Smooth muscle cell (in vitro differentiated cells): ENCODE data around the gene GTF2IRD2. TPM values are rescaled to one million over a fixed set of nuclear protein-coding genes. Genes with fewer than 3 reads are reported as not detected.
"Not testable (repeated sequence)": the region's sequence is repeated elsewhere in the genome, so short reads cannot be mapped to it uniquely, and the experiment has no call there.

Source experiments
- DNase-seq: peaks from one replicate; lab custom pipeline; 2025; ENCODE audit not compliant: unreplicated experiment; lab: John Stamatoyannopoulos, UW
- H2AFZ ChIP-seq: fragments of 200-600 bp; sonication (generic); 2 replicates; pipeline ENCODE4 v1.6.0; 2016; ENCODE audit warnings: antibody characterized with exemption, low read depth, mild to moderate bottlenecking
- H3F3A ChIP-seq: fragments of 200-600 bp; sonication (generic); 2 replicates; pipeline ENCODE4 v1.6.0; 2017; ENCODE audit warnings: antibody characterized with exemption, low read depth
- H3K27ac ChIP-seq: fragments of 200-600 bp; sonication (generic); 2 replicates; pipeline ENCODE4 v1.5.1; 2016; ENCODE audit warnings: low read depth, mild to moderate bottlenecking
- H3K27me3 ChIP-seq: fragments of 200-600 bp; sonication (generic); 2 replicates; pipeline ENCODE4 v1.6.1; 2016; ENCODE audit warnings: low read depth, mild to moderate bottlenecking
- H3K36me3 ChIP-seq: fragments of 200-600 bp; sonication (generic); 2 replicates; pipeline ENCODE4 v1.5.1; 2016; ENCODE audit warnings: low read depth
- H3K4me1 ChIP-seq: fragments of 200-600 bp; sonication (generic); 2 replicates; pipeline ENCODE4 v1.5.1; 2016; ENCODE audit warnings: low read depth
- H3K4me2 ChIP-seq: fragments of 200-600 bp; sonication (generic); 2 replicates; pipeline ENCODE4 v1.6.0; 2016; ENCODE audit warnings: mild to moderate bottlenecking
- H3K4me3 ChIP-seq: fragments of 200-600 bp; sonication (generic); 2 replicates; pipeline ENCODE4 v1.5.1; 2016; ENCODE audit warnings: mild to moderate bottlenecking
- H3K79me2 ChIP-seq: fragments of 200-600 bp; sonication (generic); 2 replicates; pipeline ENCODE4 v1.6.0; 2016; ENCODE audit warnings: low read depth, mild to moderate bottlenecking
- H3K9ac ChIP-seq: fragments of 200-600 bp; sonication (generic); 2 replicates; pipeline ENCODE4 v1.6.0; 2016; ENCODE audit warnings: low read depth
- H3K9me3 ChIP-seq: fragments of 200-600 bp; sonication (generic); replicated peaks from 2 replicates; pipeline ENCODE4 v1.5.1; 2016; ENCODE audit warnings: low read depth
- H4K20me1 ChIP-seq: fragments of 200-600 bp; sonication (generic); 2 replicates; pipeline ENCODE4 v1.6.0; 2016; ENCODE audit warnings: low read depth
- WGBS: methylation state at CpG from one replicate; pipeline ENCODE4 v1.1.7; 2016; ENCODE audit warnings: low lambda C conversion rate; 5-methylcytosine and 5-hydroxymethylcytosine counted together
- polyA plus RNA-seq: library from polyadenylated mRNA; unstranded; fragments of >200 nt; fragmentation: Nextera tagmentation; extraction: Ambion mirVana; gene quantifications from 2 replicates; pipeline ENCODE4 v1.2.1, GENCODE V29; 2016
- total RNA-seq: library from RNA; depleted of rRNA; stranded (reverse); fragments of >200 nt; gene quantifications from 2 replicates; pipeline ENCODE4 v1.2.3, GENCODE V29; 2014

Gene GTF2IRD2
- total and polyA plus RNA-seq, 2 experiments from 2014 or later, result 4.6 to 9.2 TPM

DNA sequence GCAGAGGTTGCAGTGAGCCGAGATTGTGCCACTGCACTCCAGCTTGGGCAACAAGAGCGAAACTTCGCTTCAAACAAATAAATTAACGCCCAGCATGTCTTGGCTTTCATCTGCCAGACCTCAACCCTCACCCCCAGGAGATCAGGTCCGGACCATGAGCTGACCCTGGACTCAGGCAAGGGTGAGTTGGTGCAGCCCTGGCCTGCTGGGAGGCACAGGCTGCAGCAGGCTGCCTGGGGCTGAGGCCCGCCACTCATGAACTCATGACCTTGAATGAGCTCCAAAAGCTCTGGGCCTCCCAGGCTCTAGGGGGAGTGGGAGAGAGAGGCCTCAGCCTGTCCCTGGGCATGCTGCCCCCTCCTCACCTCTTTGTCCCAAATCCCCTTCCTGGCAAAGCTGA is 79.3 kb downstream of the GTF2IRD2 start:
- H3F3A ChIP-seq, H3K27ac ChIP-seq, DNase-seq, H3K4me1 ChIP-seq, H3K79me2 ChIP-seq, H3K9me3 ChIP-seq, H3K4me3 ChIP-seq, H2AFZ ChIP-seq, H3K4me2 ChIP-seq, H3K36me3 ChIP-seq, H4K20me1 ChIP-seq, H3K9ac ChIP-seq, H3K27me3 ChIP-seq: not testable (repeated sequence)
- WGBS, result 98% methylated on average over 6 of the region's 6 CpGs

DNA sequence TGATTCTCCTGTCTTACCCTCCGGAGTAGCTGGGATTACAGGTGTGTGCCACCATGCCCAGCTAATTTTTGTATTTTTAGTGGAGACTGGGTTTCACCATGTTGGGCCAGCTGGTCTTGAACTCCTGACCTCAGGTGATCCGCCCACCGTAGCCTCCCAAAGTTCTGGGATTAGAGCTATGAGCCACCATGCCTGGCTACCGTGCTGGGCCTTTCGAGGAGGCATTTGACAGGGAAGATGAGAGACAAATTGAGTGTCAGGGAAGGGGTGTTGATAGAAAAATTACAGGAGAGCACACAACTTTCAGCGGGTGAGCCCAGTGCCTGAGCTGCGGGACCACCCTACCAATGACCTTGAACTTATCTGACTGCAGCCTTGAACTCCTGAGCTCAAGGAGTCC is 81.3 kb downstream of the GTF2IRD2 start:
- H3K4me3 ChIP-seq, H3F3A ChIP-seq, H3K27me3 ChIP-seq, H3K4me2 ChIP-seq, DNase-seq, H3K27ac ChIP-seq, H2AFZ ChIP-seq, H4K20me1 ChIP-seq, H3K79me2 ChIP-seq, H3K4me1 ChIP-seq, H3K36me3 ChIP-seq, H3K9ac ChIP-seq, H3K9me3 ChIP-seq: not testable (repeated sequence)
- 91% methylated on average over 4 of the region's 7 CpGs for WGBS

DNA sequence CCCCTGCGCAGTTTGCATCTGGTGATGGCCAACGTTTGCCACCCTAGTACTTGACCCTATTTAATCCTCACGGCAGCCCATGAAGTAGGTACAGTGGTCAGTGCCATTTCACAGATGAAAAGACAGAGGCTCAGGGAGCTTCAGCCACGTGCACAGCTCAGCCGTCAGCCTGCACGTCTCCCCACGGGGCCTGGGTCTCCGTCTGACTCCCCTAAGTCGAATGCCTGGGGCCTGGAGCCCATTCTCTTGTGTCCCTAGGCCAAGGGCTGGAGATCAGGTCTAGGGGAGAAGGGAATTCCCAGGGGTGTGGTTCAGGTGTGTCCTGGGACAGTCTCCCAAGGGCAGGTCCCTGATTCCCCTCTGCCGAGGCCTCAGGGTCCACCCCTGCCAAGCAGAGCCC is 84.4 kb downstream of the GTF2IRD2 start:
- H3K79me2 ChIP-seq, H3K9ac ChIP-seq, H3K4me2 ChIP-seq, DNase-seq, H3K9me3 ChIP-seq, H3K27ac ChIP-seq, H3K27me3 ChIP-seq, H3F3A ChIP-seq, H2AFZ ChIP-seq, H3K4me1 ChIP-seq, H3K36me3 ChIP-seq, H4K20me1 ChIP-seq, H3K4me3 ChIP-seq: not testable (repeated sequence)
- 95% methylated on average over 7 of the region's 10 CpGs for WGBS

DNA sequence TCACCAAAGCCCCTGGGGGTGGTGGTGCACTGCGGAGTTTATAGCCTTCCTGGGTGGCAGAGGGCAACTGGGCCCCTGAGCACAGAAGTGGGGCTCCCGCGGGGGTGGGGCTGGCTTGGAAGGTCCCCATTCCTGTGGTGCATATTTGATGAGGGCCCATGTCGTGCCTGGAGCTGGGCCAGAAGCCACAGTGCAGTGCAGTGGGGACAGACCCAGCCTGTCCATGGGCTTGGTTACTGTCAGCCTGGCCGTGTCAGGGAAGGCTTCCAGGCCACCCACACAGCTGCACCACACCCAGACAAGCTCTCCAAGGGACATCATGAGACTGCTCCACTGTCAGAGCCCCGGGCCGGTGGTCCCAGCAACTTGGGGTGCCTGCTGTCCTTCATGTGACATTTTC is 84.9 kb downstream of the GTF2IRD2 start:
- H3K36me3 ChIP-seq, H3K79me2 ChIP-seq, H3K27ac ChIP-seq, H3F3A ChIP-seq, H2AFZ ChIP-seq, H3K9ac ChIP-seq, H3K4me2 ChIP-seq, H3K4me3 ChIP-seq, H3K9me3 ChIP-seq, H4K20me1 ChIP-seq, H3K27me3 ChIP-seq, DNase-seq, H3K4me1 ChIP-seq: not testable (repeated sequence)
- no CpG with 5 or more reads among the region's 7 CpGs for WGBS

DNA sequence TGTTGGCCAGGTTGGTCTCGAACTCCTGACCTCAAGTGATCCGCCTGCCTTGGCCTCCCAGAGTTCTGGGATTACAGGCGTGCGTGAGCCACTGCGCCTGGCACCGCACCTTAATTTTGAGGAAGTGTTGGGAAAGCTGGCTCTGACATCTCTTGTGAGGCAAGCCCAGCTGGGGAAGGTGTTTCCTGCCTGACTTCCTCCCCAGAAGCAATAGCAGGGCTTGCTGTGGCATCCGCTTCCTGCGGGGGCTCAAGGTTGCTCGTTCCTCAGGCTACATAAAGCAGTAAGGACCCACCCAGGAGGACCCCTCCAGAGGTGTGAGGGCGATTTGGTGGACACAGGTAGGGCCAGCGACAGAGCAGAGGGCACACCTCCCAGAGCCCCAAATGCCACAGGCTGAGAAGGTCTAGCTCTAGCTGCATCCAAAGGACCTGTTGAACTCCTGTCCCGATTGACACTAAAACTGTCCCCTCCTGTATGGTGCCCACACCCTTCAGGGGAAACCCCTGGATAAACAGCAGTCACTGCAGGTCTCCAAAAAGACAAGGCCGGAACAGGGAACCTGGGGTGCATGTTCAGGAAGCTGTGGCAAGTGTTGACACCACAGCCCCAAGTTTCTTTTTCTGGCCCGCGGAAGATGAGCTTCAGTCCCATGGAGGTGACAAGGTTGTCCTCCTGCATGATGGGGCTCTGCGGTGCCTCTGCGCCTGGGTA is 86.0 kb downstream of the GTF2IRD2 start:
- H3K4me1 ChIP-seq, H4K20me1 ChIP-seq, H3K27me3 ChIP-seq, H2AFZ ChIP-seq, H3K9ac ChIP-seq, H3K79me2 ChIP-seq, H3F3A ChIP-seq, H3K4me3 ChIP-seq, H3K27ac ChIP-seq, H3K4me2 ChIP-seq, H3K9me3 ChIP-seq, H3K36me3 ChIP-seq, DNase-seq: not testable (repeated sequence)
- no CpG with 5 or more reads among the region's 17 CpGs for WGBS

DNA sequence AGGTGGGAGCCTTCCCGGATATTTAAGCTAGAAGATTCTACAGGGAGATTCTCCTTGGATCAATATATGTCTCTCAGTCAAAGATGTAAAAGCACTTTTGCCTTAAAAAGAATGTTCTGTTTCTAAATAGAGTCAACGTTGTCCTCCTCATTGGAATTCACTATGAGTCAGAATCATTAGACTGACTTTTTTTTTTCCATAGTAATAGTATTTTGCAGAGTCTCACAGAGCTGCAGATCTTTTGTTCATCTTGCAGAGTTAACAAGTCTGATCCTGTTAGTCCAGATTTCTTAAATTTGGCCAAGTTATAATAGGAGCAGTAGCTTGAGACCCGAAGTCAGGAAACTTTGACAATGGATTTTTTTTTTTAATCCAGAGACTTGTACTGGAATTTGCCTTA is 92.4 kb downstream of the GTF2IRD2 start:
- not testable (repeated sequence) for H3K9me3 ChIP-seq, H3K4me1 ChIP-seq, DNase-seq, H2AFZ ChIP-seq, H3K4me3 ChIP-seq, H3K4me2 ChIP-seq, H4K20me1 ChIP-seq, H3K36me3 ChIP-seq, H3F3A ChIP-seq, H3K79me2 ChIP-seq, H3K27me3 ChIP-seq
- peak overlapping the region; percentile 94 for H3K27ac ChIP-seq
- WGBS, result 80% methylated on average over 1 of the region's 3 CpGs
- peak overlapping the region; percentile 62 for H3K9ac ChIP-seq

DNA sequence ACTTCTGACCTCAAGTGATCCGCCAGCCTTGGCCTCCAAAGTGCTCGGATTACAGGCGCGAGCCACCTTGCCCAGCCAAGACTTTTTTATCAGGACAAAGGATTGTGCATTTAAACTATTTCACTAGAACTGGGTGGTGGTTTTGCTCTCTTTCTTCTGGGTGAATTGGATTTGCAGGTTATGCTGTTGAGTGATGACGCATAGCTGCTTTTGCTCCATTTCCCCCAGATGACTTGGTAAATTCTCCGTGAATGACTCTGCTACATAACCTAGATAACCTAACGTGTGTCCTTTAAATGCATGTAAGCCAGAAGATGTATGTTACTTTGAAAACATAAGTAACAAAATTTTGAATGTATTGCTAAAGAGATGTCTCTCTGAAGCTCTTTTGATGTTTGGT is 93.1 kb downstream of the GTF2IRD2 start:
- WGBS, result no CpG with 5 or more reads among the region's 7 CpGs
- H3K36me3 ChIP-seq, result not testable (repeated sequence)

DNA sequence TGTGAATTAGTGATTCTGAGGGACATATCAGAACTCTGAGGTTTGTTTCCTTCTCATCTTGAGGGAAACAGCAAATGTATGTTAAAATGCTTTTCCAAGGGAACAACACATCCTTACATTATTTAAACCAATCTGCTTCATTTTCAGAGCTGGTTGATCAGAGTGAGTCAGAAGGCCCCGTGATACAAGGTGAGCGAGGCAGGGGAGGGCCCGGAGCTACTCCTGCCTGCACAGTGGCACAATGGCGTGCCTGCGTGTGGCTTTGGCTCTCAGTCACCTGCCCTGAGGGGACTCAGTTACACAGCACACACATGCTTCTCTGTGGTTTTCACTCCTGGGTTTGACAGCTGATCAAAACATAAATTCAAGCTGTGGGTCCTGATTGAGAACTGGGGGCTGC is 94.7 kb downstream of the GTF2IRD2 start:
- not testable (repeated sequence) for H3K4me3 ChIP-seq, H2AFZ ChIP-seq, H3K9ac ChIP-seq, H3K4me1 ChIP-seq, DNase-seq, H3K36me3 ChIP-seq, H3K79me2 ChIP-seq, H4K20me1 ChIP-seq, H3K9me3 ChIP-seq, H3K27me3 ChIP-seq, H3K4me2 ChIP-seq, H3F3A ChIP-seq
- no CpG with 5 or more reads among the region's 5 CpGs for WGBS
- peak overlapping the region; percentile 70 for H3K27ac ChIP-seq

More for the DNA sequence above, 93.1 kb downstream of the GTF2IRD2 start:
- H3K4me1 ChIP-seq, H3K4me2 ChIP-seq, H3F3A ChIP-seq, H3K27me3 ChIP-seq, H2AFZ ChIP-seq, H3K9me3 ChIP-seq, DNase-seq, H3K9ac ChIP-seq, H3K4me3 ChIP-seq, H4K20me1 ChIP-seq, H3K27ac ChIP-seq, H3K79me2 ChIP-seq: not testable (repeated sequence)
